NCI-H510A (cell line): ENCODE data around the gene HSD11B1.

Experiments
- DNase-seq: peaks from one replicate; lab custom pipeline; 2025; lab: John Stamatoyannopoulos, UW

Gene HSD11B1

GRCh38 chr1:209727286-209727685 is 22.6 kb downstream of the HSD11B1 start:
- no peak for DNase-seq

GRCh38 chr1:209727785-209728184 is 23.1 kb downstream of the HSD11B1 start:
- DNase-seq = no peak

- DNase-seq = no peak
These were observed 23.8 kb downstream of the HSD11B1 start for GRCh38 chr1:209728466-209728865.

DNA sequence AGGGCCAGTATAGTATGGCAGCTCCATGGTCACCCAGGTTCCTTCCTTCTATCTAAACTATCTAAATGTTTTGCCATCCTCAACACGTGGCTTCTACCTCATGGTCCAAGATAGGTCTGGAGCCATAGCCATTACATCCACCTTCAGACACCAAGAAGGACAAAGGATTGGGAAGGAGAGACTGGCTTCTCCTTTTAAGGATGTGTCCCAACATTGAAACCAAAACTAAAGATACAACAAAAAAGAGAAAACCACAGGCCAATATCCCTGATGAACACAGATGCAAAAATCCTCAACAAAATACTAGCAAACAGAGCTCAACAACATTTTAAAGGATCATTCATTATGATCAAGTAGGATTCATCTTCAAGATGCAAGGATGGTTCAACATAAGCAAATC is 24.8 kb downstream of the HSD11B1 start:
- no peak for DNase-seq

- no peak for DNase-seq
These were observed 28.1 kb downstream of the HSD11B1 start for GRCh38 chr1:209732725-209733124.

- DNase-seq = no peak
These were observed 29.0 kb downstream of the HSD11B1 start for GRCh38 chr1:209733409-209734192.

DNA sequence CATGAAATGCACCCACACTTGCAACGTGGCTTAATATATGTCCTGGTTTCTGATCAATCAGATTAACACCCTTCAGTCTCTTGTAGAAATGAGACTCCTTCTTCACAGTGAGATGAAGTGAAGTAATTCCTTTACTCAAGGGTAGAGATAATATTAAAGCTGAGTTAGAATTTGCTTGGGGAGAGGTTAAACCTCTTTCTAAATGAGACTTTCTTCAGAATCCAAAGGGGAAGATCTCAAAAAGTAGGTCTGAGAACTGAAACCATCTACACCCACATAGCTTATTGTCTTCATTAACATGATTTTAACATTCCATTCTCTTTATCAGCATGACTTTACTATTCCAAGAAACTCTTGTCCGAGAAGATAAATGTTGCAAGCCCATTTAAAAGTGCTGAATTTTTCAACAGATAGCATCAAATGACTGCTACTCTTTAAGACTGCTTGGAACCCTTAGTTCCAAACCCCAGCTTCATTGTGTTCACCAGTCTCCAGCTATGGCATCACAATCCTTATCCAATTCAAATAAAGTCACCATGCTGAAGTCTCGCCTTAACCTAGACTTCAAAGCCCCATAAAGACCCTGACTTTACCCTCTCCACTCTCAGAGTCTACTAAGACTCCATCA is 32.0 kb downstream of the HSD11B1 start:
- DNase-seq = no peak

DNA sequence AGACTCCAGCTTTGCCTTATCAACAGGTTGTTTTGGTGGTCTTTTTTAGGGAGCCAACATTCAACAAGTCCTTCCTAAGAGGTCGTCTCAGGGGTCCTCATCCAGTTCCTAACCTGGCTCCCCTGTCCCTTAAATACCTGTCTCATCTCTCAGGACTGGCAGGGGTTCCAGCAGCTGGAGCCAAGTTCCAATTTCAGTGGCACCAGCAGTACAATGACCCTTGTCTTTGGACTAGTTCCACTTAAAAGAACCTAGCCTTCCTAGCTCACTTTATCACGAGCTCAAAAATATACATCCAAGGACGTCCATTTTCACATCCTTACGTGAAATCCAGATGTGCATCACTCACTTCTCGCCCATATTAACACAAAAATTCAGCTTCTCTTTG is 32.5 kb downstream of the HSD11B1 start:
- DNase-seq = no peak

DNA sequence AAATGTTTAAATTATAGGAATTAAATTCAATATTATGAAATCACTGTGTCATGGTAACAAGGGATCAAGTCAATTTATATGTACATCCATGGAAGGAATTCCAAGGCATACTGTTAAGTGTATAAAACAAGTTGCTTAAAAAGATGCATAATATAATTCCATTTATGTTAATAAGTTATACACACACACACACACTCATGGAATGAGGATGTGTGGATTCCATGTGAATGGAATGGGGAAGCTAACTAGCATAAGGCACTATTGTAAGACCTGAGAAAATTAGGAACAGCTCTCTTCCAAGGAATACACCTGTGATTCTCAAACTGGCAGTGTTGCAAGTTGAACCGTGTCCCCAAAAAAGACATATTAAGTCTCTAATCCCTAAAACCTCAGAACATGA is 33.6 kb downstream of the HSD11B1 start:
- DNase-seq = no peak

GRCh38 chr1:209741193-209741592 is 36.5 kb downstream of the HSD11B1 start:
- no peak for DNase-seq

DNA sequence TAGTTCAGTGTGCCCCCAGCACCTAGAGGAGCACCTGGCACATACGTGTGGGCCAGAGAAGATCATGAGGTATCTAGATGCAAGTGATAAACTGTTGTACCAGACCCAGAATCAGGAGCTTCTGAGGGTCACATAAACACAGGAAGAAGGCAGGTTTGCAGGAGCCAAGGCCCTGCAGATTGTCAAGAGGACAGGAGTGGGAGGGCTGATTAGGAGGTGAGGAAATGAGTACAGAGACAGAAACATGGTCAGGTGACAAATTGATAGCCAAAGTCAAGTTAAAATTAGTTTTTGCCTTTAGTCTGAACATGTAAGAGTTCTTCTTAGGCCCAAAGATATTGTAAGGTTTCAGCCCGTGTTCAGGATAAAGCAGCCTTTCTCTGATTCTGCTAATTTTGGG is 37.2 kb downstream of the HSD11B1 start:
- DNase-seq = no peak

DNA sequence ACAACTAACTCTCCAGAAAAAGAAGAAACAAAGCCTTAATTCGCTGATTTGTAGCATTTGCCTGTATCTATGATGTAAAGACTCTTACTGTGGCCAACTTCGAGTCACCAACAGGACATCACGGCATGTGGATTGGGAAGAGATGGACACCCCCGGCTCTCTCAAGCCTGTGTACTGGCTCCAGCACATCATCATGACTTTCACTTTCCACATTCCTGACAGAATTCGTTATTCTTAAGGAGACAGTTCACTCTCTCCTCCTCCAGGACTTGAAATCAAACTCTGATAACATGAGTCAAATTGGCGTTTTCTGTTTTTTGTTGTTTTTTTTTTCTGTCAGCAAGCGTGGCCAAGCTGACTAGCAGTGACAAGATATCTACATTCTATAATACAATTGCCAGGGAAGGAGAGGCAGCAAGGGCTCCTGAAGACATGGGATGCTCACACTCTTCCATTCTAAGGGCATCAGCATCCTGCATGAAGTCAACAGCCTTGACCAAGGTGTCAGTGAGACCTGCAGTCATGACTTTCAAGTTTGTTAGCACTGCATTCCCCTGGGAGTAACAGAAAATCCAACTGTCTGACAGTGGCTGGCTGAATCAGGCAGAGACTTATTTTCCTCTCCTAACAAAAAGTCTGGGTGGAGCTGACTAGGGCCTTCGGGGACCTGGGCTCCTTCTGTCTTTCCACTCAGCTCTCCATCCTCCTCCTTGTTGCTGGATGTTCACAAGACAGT is 37.9 kb downstream of the HSD11B1 start:
- no peak for DNase-seq

GRCh38 chr1:209743145-209743482 is 38.5 kb downstream of the HSD11B1 start:
- DNase-seq = no peak

GRCh38 chr1:209746451-209747165 is 42.0 kb downstream of the HSD11B1 start:
- no peak for DNase-seq

- DNase-seq = no peak
These were observed 43.1 kb downstream of the HSD11B1 start for GRCh38 chr1:209747580-209748262.

- DNase-seq = no peak
These were observed 44.0 kb downstream of the HSD11B1 start for GRCh38 chr1:209748620-209749019.

- DNase-seq = no peak
These were observed 44.6 kb downstream of the HSD11B1 start for GRCh38 chr1:209749205-209749604.

DNA sequence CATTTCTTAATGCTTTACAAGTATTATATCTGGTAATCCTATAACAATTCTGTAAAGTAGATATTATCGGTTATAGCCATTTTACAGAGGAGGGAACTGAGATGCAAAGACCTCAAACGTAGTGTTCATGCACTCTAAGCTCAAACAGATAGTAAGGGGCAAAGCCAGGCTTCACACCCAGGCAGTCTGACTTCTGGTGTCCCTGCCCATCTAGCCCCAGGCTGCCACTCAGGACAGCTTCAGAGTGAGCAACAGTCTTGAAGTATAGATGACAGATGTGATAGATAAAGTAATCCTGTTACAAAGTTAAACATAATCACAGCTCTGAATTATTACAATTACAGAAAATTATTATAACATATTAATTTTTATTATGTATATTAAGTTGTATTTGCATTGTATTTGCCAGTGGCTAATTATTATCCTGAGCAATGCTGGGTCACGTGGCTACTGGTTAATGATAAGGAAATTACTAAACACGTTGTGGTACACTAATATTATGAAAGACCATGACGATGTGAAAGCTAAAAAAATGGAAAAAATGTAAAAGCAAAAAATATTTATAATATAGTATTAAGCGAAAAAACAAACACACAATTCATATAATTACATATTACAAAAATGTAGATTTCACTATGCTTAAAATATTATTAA is 45.2 kb downstream of the HSD11B1 start:
- no peak for DNase-seq

DNA sequence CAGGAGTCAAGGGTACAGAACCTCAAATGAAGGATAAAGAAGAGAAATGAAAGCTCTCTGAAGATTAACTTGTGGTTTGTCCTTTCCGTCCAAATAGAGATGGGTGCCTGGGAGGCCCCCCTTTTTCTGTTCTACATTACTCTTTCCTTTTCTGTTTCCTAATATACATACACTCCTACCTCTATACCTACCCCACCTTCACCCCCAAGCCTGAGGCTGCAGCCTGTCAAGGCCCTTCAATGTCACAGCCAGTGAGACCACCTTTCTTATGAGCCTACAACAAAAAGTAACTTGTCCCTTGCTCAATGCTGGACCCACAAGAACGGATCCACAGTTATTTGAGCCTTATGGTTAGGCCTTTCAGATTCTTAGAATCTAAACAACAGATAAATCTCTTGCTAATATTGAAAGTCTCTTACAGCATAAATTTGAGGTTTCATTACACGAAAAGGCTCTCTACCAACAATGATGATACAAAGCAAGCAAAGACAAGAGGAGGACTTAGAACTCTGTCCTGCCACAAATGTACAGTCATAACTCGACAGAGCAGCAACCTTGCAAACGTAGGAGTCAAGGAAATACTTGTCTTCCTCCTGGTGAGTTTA is 47.1 kb downstream of the HSD11B1 start:
- no peak for DNase-seq

DNA sequence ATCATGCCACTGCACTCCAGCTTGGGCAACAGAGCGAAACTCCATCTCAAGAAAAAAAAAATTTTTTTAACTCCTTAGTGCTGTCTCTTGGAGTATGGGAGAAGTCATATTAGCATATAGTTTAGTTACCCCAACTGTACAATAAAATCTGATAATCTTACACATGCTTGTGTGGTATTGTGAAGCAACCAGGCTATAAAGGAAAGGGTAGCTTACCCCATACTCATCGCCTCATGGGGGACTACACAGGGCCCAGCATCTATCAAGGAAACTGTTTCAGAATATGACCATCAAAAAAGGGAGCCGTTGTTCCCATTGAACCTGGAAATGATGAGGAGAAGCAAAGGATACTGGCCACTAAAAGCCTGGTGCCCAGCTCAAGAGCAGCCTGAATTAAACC is 48.2 kb downstream of the HSD11B1 start:
- DNase-seq = no peak

- no peak for DNase-seq
These were observed 50.6 kb downstream of the HSD11B1 start for GRCh38 chr1:209755256-209755655.
